EH (cell line): ENCODE results near the gene PUM1.
"Not testable (repeated sequence)": the region's sequence is repeated elsewhere in the genome, so short reads cannot be mapped to it uniquely, and the experiment has no call there.

Source experiments
- DNase-seq: peaks from one replicate; pipeline ENCODE4 v3.0.0-alpha.2; 2015; ENCODE audit warnings: low read depth

The PUM1 gene

GRCh38 chr1:30964706-30965105, 100.8 kb downstream of the PUM1 start:
- no peak for DNase-seq

- DNase-seq, result no peak
These were observed 102.7 kb downstream of the PUM1 start for GRCh38 chr1:30962609-30963508.

- DNase-seq, result no peak
These were observed 107.8 kb downstream of the PUM1 start for GRCh38 chr1:30957560-30958222.

- DNase-seq, result peak; percentile 77
These were observed 110.0 kb downstream of the PUM1 start for GRCh38 chr1:30955448-30956015.

- no peak for DNase-seq
These were observed 111.8 kb downstream of the PUM1 start for GRCh38 chr1:30953685-30954084.

GRCh38 chr1:30952098-30952497, 113.4 kb downstream of the PUM1 start:
- DNase-seq, result no peak

- no peak for DNase-seq
These were observed 114.8 kb downstream of the PUM1 start for GRCh38 chr1:30950700-30951099.

GRCh38 chr1:30950053-30950452, 115.5 kb downstream of the PUM1 start:
- DNase-seq, result no peak

- not testable (repeated sequence) for DNase-seq
These were observed 116.1 kb downstream of the PUM1 start for GRCh38 chr1:30949487-30949838.

- peak; percentile 75 for DNase-seq
These were observed 116.6 kb downstream of the PUM1 start for GRCh38 chr1:30948813-30949486.

- DNase-seq, result no peak
These were observed 117.2 kb downstream of the PUM1 start for GRCh38 chr1:30948278-30948677.

- DNase-seq, result no peak
These were observed 118.3 kb downstream of the PUM1 start for GRCh38 chr1:30947212-30947611.

GRCh38 chr1:30942326-30942963, 123.1 kb downstream of the PUM1 start:
- DNase-seq, result no peak

- no peak for DNase-seq
These were observed 125.0 kb downstream of the PUM1 start for GRCh38 chr1:30940541-30940940.

- peak; percentile 33 for DNase-seq
These were observed 128.9 kb downstream of the PUM1 start for GRCh38 chr1:30936541-30937171.

GRCh38 chr1:30935758-30936157, 129.8 kb downstream of the PUM1 start:
- not testable (repeated sequence) for DNase-seq

- no peak for DNase-seq
These were observed 130.9 kb downstream of the PUM1 start for GRCh38 chr1:30934613-30935012.

GRCh38 chr1:30933874-30934252, 131.7 kb downstream of the PUM1 start:
- peak; percentile 85 for DNase-seq

- DNase-seq, result no peak
These were observed 134.8 kb downstream of the PUM1 start for GRCh38 chr1:30930631-30931173.

GRCh38 chr1:30929944-30930525, 135.5 kb downstream of the PUM1 start:
- DNase-seq, result no peak
